Measurements from ENCODE around the gene POLR2J.
"Not testable (repeated sequence)": the region's sequence is repeated elsewhere in the genome, so short reads cannot be mapped to it uniquely, and the experiment has no call there.

Gene POLR2J

GRCh38 chr7:102468478-102469350, 10.0 kb downstream of the POLR2J start:
- DNase-seq (ENCODE audit: low read depth), result no peak
- no peak overlapping the region for H3K4me3 ChIP-seq (ENCODE audit: low read depth, low read length)

GRCh38 chr7:102467581-102468477, 10.9 kb downstream of the POLR2J start:
- DNase-seq (ENCODE audit: low read depth), result no peak
- H3K4me3 ChIP-seq (ENCODE audit: low read depth, low read length), result no peak overlapping the region

GRCh38 chr7:102466097-102466496, 12.6 kb downstream of the POLR2J start:
- DNase-seq (ENCODE audit: low read depth), result no peak
- H3K4me3 ChIP-seq (ENCODE audit: low read depth, low read length), result no peak overlapping the region

- peak; percentile 65 for DNase-seq (ENCODE audit: low read depth)
- peak within 1 kb of the TSS; percentile 97 for H3K4me3 ChIP-seq (ENCODE audit: low read depth, low read length)
These were observed 14.0 kb downstream of the POLR2J start, which contains the start of the genes ALKBH4 and LRWD1 for GRCh38 chr7:102464577-102465280. ALKBH4 (minus strand) TSS chr7:102464863; CDS start chr7:102464836, 27 bp downstream. LRWD1 (plus strand) TSS chr7:102464984; CDS start chr7:102465081, 97 bp downstream.

- H3K4me3 ChIP-seq (ENCODE audit: low read depth, low read length), result peak overlapping the region; percentile 97
- no peak for DNase-seq (ENCODE audit: low read depth)
These were observed 14.7 kb downstream of the POLR2J start for GRCh38 chr7:102463841-102464576.

- no peak for DNase-seq (ENCODE audit: low read depth)
- H3K4me3 ChIP-seq (ENCODE audit: low read depth, low read length), result no peak overlapping the region
These were observed 18.3 kb downstream of the POLR2J start for GRCh38 chr7:102460467-102460866.

- no peak overlapping the region for H3K4me3 ChIP-seq (ENCODE audit: low read depth, low read length)
- DNase-seq (ENCODE audit: low read depth), result no peak
These were observed 19.4 kb downstream of the POLR2J start for GRCh38 chr7:102459221-102459844.

GRCh38 chr7:102457352-102457924, 21.3 kb downstream of the POLR2J start:
- no peak overlapping the region for H3K4me3 ChIP-seq (ENCODE audit: low read depth, low read length)
- DNase-seq (ENCODE audit: low read depth), result no peak

GRCh38 chr7:102456327-102456726, 22.4 kb downstream of the POLR2J start:
- DNase-seq (ENCODE audit: low read depth), result peak; percentile 22

GRCh38 chr7:102455596-102455995, 23.1 kb downstream of the POLR2J start:
- no peak overlapping the region for H3K4me3 ChIP-seq (ENCODE audit: low read depth, low read length)
- DNase-seq (ENCODE audit: low read depth), result no peak

More at GRCh38 chr7:102456327-102456726, 22.4 kb downstream of the POLR2J start:
- H3K4me3 ChIP-seq (ENCODE audit: low read depth, low read length), result no peak overlapping the region

GRCh38 chr7:102454932-102455331, 23.8 kb downstream of the POLR2J start:
- H3K4me3 ChIP-seq (ENCODE audit: low read depth, low read length); DNase-seq (ENCODE audit: low read depth): not testable (repeated sequence)

- no peak overlapping the region for H3K4me3 ChIP-seq (ENCODE audit: low read depth, low read length)
- DNase-seq (ENCODE audit: low read depth), result no peak
These were observed 24.3 kb downstream of the POLR2J start for GRCh38 chr7:102454468-102454867.

- no peak for DNase-seq (ENCODE audit: low read depth)
- H3K4me3 ChIP-seq (ENCODE audit: low read depth, low read length), result no peak overlapping the region
These were observed 25.4 kb downstream of the POLR2J start for GRCh38 chr7:102453319-102453718.

GRCh38 chr7:102452451-102452850, 26.3 kb downstream of the POLR2J start:
- DNase-seq (ENCODE audit: low read depth), result no peak
- no peak overlapping the region for H3K4me3 ChIP-seq (ENCODE audit: low read depth, low read length)

- DNase-seq (ENCODE audit: low read depth), result no peak
- H3K4me3 ChIP-seq (ENCODE audit: low read depth, low read length), result no peak overlapping the region
These were observed 27.2 kb downstream of the POLR2J start for GRCh38 chr7:102451371-102452054.

GRCh38 chr7:102450242-102450641, 28.5 kb downstream of the POLR2J start:
- no peak for DNase-seq (ENCODE audit: low read depth)
- no peak overlapping the region for H3K4me3 ChIP-seq (ENCODE audit: low read depth, low read length)

- DNase-seq (ENCODE audit: low read depth), result no peak
- H3K4me3 ChIP-seq (ENCODE audit: low read depth, low read length), result no peak overlapping the region
These were observed 29.6 kb downstream of the POLR2J start for GRCh38 chr7:102449136-102449535.
